ENCODE measurements around the gene KBTBD13.
"Not testable (repeated sequence)": the region's sequence is repeated elsewhere in the genome, so short reads cannot be mapped to it uniquely, and the experiment has no call there.

The KBTBD13 gene

DNA sequence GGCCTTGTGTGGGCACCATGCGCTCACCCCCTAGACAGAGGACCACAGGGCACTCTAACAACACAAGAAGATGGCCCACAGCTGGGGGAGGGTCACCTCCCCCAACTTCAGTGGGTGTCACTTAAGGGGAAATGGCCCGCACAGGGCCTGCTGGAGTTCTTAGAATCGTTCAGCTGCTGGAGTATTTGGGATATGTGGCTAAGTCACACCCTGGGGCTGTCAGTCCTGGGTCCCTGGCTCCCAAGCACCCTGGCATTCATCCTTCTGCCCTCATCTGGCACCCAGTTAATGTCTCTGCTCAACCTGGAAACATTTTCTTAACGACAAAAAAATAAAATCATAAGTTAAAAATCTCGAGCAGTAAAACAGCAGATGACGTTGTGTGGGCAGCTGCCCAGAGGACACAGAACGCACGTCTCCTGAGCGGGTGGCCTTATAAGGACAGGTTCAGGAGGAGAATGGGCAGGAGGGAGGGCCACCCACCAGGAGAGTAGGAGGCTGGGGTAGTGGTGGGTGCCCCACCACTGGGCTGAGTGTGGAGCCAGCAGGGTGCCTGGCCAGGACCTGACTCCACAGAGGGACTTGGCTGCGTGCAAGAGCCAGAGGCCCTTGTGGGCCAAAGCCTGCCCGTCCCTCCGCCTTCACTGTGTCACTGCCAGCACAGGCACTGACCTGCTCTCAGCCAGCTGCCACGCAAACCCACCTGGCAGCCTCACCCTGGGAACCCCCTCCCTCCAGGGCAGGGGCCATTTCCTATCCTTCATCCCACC is 11.5 kb downstream of the KBTBD13 start:
- no peaks in the 10 kb centered on the region for H3K36me3 ChIP-seq (ENCODE audit: control insufficient read depth, insufficient read depth, low read length)
- no peaks in the 10 kb centered on the region for H3K27me3 ChIP-seq (ENCODE audit: control insufficient read depth, insufficient read depth, low read length)
- peaks cover 48% of the 10 kb centered on the region for H3K4me1 ChIP-seq (ENCODE audit: control insufficient read depth, insufficient read depth, low read length)
- H3K4me3 ChIP-seq (ENCODE audit: low read length): peak overlapping the region; percentile 37
- peak overlapping the region; percentile 56 for H3K9ac ChIP-seq (ENCODE audit: low read length)
- peak overlapping the region; percentile 95 for H3K27ac ChIP-seq (ENCODE audit: low read depth, low read length)

DNA sequence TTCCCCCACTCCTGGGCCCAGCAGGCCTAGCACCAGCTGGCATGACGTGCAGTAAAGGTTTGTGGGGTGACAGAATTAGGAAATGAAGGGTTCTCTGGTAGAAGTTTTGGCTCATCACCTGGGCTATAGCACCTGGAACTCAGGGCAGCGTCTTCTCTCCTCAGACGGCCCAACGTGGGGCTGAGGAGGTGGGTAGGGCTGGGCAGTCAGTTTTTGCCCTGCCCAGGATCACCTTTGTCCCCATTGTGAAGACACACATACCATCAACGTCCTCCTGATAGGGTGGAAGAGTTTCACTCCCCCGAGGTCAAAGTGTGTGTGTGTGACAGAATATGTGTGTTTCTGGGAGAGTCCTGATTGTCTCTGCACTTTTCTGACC is 12.1 kb downstream of the KBTBD13 start:
- H3K4me3 ChIP-seq (ENCODE audit: low read length): peak overlapping the region; percentile 37
- H3K9ac ChIP-seq (ENCODE audit: low read length): peak overlapping the region; percentile 56
- peaks cover 43% of the 10 kb centered on the region for H3K4me1 ChIP-seq (ENCODE audit: control insufficient read depth, insufficient read depth, low read length)
- peak overlapping the region; percentile 95 for H3K27ac ChIP-seq (ENCODE audit: low read depth, low read length)
- no peaks in the 10 kb centered on the region for H3K27me3 ChIP-seq (ENCODE audit: control insufficient read depth, insufficient read depth, low read length)
- H3K36me3 ChIP-seq (ENCODE audit: control insufficient read depth, insufficient read depth, low read length): no peaks in the 10 kb centered on the region

DNA sequence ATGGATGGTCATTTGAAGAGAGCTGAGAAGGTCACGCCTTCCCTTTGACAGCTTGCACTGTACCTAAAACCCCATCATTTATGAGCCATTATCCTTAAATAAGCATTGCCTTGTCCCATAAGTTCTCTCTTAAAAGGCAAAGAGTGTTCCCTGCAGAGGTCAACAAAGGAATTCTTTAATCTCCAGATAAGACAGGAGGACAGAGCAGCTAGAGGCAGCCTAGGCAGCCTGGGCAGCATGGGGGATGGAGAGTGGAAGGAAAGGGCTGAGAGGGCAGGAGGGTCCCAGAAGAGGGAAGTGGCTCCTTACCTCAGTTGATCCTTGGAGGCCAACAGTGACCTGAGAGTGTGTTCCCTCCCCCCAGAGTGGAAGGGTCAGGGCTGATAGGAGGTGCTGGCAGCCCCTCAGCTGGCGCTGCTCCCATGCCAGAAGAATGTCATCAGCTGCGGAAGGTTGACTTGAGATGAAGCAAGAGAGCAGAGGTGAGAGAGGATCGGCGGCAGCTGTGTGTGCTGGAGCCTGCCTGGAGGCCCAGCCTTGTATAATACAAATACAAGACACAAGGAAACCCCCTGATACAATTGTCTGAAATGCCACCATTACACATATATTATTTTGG is 12.8 kb downstream of the KBTBD13 start:
- peaks cover 41% of the 10 kb centered on the region for H3K4me1 ChIP-seq (ENCODE audit: control insufficient read depth, insufficient read depth, low read length)
- H3K36me3 ChIP-seq (ENCODE audit: control insufficient read depth, insufficient read depth, low read length): no peaks in the 10 kb centered on the region
- peak overlapping the region; percentile 95 for H3K27ac ChIP-seq (ENCODE audit: low read depth, low read length)
- H3K27me3 ChIP-seq (ENCODE audit: control insufficient read depth, insufficient read depth, low read length): no peaks in the 10 kb centered on the region
- no peak overlapping the region for H3K4me3 ChIP-seq (ENCODE audit: low read length)
- no peak overlapping the region for H3K9ac ChIP-seq (ENCODE audit: low read length)

DNA sequence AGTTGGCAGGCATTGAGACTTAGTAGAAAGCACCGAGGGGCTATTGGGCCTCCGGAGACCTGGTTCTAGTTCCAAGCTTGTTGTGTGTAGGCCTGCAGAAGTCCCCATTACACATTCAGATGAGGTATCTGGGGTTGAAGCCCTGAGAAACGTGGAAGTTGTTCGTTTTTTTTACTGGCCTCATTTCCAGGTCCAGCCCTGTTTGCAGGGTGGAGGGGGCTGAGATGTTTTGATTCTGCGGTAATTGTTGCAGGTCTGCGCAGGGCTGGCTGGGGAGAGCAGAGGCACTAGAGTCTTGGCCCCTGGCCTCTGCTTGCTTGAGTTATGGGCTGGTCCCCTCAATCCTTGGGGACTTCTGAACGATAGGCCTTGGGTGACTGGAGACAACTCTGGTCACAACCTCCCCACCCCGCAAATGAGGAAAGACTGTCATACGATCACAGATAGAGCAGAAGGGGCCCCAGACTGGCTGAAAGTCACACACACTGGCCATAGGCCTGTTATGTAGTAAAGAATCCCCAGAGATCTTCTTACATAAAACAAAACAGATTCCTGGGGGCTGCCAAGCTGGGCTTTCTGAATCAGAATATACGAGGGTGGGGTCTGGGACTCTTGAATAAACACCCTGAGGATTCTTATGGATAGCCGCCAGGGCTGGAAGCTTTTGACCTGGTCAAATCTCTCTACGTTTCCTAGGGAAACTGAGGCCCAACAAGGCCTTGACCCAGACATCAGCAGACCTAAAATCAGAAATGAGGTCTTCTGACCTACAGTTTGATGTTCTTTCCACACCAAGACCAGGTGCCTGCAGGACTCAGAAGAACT is 15.6 kb downstream of the KBTBD13 start:
- H3K9ac ChIP-seq (ENCODE audit: low read length): no peak overlapping the region
- H3K27ac ChIP-seq (ENCODE audit: low read depth, low read length): no peak overlapping the region
- no peaks in the 10 kb centered on the region for H3K36me3 ChIP-seq (ENCODE audit: control insufficient read depth, insufficient read depth, low read length)
- H3K4me3 ChIP-seq (ENCODE audit: low read length): no peak overlapping the region
- no peaks in the 10 kb centered on the region for H3K27me3 ChIP-seq (ENCODE audit: control insufficient read depth, insufficient read depth, low read length)
- H3K4me1 ChIP-seq (ENCODE audit: control insufficient read depth, insufficient read depth, low read length): peaks cover 45% of the 10 kb centered on the region

DNA sequence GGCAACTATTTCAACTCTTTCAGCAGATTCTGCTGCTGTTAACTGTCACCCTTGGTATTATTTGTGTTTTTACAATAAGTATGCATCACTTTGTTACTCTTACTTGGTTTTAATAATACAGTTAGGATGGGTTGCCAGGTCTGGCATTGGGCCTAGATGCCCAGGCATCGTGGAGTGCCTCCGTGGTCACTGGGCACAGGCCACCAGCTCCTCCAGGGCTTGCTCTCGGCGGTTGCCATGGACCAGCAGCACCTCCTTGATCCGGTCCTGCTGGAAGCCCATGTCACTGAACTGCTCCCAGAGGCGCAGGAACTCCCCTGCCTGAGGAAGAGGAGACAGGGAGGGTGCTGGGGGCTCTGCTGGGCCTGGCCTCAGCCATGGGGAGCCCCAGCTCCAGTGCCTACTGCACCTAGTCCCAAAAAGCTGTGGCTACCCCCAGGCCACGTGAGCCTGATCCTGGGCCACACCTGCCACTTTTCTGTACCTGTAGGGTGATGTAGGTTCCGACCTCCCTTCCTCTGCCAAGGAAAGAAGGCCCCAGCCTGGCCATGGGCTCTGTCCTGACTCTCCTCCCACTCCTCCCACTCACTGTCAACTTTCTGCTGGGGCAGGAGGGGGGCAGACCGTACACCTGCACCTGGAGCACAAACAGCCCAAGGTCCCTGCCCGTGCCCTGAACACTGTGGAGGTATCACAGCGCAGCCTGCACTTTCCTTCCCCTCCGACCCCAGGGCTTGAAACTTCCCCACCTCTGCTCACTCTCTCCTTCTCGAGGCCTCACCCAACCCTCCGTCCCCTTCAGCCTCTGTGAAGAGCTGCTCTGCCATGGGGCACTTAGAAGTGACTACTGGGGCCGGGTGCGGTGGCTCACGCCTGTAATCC is 16.6 kb downstream of the KBTBD13 start:
- Histone ChIP-seq H3K4me1 (ENCODE audit: control insufficient read depth, insufficient read depth, low read length) (peaks cover 35% of the 10 kb centered on the region), H3K9ac (ENCODE audit: low read length) (no peak overlapping the region), H3K27me3 (ENCODE audit: control insufficient read depth, insufficient read depth, low read length) (no peaks in the 10 kb centered on the region), H3K27ac (ENCODE audit: low read depth, low read length) (no peak overlapping the region), H3K36me3 (ENCODE audit: control insufficient read depth, insufficient read depth, low read length) (no peaks in the 10 kb centered on the region), H3K4me3 (ENCODE audit: low read length) (no peak overlapping the region)

DNA sequence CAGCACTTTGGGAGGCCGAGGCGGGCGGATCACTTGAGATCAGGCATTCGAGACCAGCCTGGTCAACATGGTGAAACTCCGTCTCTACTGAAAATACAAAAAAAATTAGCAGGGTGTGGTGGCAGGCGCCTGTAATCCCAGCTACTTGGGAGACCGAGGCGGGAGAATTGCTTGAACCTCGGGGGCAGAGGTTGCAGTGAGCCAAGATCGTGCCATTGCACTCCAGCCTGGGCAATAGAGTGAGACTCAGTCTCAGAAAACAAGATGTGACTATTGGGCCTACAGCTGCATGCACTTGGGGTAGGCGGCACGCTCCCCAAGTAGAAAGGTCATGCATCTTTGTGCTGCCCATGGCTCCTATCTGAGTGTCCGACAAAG is 17.2 kb downstream of the KBTBD13 start:
- H3K4me1 ChIP-seq (ENCODE audit: control insufficient read depth, insufficient read depth, low read length): peaks cover 29% of the 10 kb centered on the region

DNA sequence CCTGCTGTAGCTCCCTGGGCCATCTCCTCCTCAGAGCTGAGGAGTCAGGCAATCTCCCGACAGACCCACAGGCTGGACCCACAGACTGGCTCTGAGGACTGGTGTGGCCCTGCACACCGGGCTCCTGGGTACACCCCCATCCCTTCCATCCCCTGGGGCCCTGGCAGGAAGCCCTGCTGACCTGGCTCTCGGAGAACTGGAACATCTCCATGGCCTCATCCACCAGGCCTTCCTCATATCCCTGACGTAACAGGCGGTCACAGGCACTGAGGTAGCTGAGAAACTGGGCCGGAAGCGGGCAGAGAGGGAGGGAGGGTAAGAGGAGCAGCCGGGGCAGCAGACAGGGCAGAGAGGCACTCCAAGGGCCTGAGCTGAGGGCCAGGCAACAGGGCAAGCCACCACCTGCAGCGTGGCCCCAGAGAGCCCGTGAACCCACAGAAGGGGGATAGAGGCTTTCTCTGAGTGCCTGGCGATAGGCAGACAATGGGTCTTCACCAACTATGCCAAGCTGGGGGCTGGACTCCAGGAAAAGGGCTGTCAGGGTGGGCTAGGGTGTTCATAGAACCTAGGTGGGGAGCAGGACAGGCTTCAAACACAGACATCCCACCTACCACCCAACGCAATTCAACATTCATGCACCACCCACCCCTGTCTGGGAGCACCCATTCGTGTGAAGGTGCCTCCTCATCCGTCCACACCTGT is 17.9 kb downstream of the KBTBD13 start:
- peak overlapping the region; percentile 67 for H3K27ac ChIP-seq (ENCODE audit: low read depth, low read length)
- peaks cover 22% of the 10 kb centered on the region for H3K4me1 ChIP-seq (ENCODE audit: control insufficient read depth, insufficient read depth, low read length)
- H3K27me3 ChIP-seq (ENCODE audit: control insufficient read depth, insufficient read depth, low read length): no peaks in the 10 kb centered on the region
- H3K4me3 ChIP-seq (ENCODE audit: low read length): no peak overlapping the region
- no peak overlapping the region for H3K9ac ChIP-seq (ENCODE audit: low read length)
- peaks cover 7% of the 10 kb centered on the region for H3K36me3 ChIP-seq (ENCODE audit: control insufficient read depth, insufficient read depth, low read length)

More for the DNA sequence above, 17.2 kb downstream of the KBTBD13 start:
- not testable (repeated sequence) for H3K27me3 ChIP-seq (ENCODE audit: control insufficient read depth, insufficient read depth, low read length); H3K9ac ChIP-seq (ENCODE audit: low read length); H3K36me3 ChIP-seq (ENCODE audit: control insufficient read depth, insufficient read depth, low read length); H3K4me3 ChIP-seq (ENCODE audit: low read length)
- peak overlapping the region; percentile 61 for H3K27ac ChIP-seq (ENCODE audit: low read depth, low read length)

DNA sequence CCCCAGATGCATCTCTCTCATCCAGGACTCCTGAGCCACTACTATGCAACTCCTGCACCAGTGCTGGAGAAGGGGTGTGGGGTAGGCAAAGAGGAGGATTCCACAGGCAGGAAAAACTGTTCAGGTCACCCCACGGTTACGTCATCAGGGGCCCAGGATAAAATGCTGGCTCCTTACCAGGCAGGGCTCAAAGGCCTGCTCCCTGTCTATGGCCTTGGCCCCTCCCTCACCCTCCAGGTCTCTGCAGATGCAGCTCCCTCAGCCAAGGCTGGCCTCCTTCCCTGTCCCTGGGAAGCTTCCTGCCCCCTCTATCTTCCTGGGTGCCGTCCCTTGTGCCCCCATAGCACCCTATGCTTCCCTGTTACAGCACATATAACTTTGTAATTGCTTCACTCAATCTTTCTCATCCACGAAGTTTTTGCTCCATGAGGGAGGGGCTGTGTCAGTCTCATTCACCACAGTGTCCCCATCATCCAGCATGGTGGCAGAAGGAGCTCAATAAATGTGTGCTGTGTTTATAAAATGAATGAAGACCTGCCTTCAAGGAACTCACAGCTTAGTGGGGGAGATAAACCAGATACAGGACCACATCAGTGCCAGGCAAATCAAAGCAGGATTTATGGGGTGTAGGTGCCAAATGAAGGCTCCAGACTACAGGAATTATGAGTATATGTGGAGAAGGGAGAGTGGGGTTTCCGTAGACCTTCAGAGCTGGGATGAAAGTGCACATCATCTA is 18.6 kb downstream of the KBTBD13 start:
- Histone ChIP-seq H3K36me3 (ENCODE audit: control insufficient read depth, insufficient read depth, low read length) (peaks cover 7% of the 10 kb centered on the region), H3K27ac (ENCODE audit: low read depth, low read length) (peak overlapping the region; percentile 67), H3K4me1 (ENCODE audit: control insufficient read depth, insufficient read depth, low read length) (peaks cover 19% of the 10 kb centered on the region), H3K4me3 (ENCODE audit: low read length) (no peak overlapping the region), H3K9ac (ENCODE audit: low read length) (no peak overlapping the region), H3K27me3 (ENCODE audit: control insufficient read depth, insufficient read depth, low read length) (no peaks in the 10 kb centered on the region)

DNA sequence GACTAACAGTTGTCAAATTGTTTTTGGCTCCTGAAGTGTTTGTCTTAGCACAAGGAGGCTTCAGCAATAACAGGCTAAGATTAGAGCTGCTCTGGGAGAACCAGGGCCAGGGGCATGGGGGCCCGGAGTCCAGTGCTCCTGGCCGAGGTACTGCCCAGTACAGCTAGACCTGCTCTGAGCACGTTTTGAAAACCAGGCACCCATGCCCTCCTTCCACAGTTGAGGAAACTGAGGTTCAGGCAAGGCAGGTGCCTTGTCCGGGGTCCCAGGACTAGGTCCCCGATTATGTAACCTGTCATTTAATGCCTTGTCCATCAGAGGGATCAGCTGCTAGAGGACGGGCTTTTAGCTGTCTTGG is 19.2 kb downstream of the KBTBD13 start:
- H3K9ac ChIP-seq (ENCODE audit: low read length): no peak overlapping the region
- H3K27ac ChIP-seq (ENCODE audit: low read depth, low read length): peak overlapping the region; percentile 67
- no peak overlapping the region for H3K4me3 ChIP-seq (ENCODE audit: low read length)
- H3K4me1 ChIP-seq (ENCODE audit: control insufficient read depth, insufficient read depth, low read length): peaks cover 19% of the 10 kb centered on the region
- no peaks in the 10 kb centered on the region for H3K27me3 ChIP-seq (ENCODE audit: control insufficient read depth, insufficient read depth, low read length)
- H3K36me3 ChIP-seq (ENCODE audit: control insufficient read depth, insufficient read depth, low read length): peaks cover 9% of the 10 kb centered on the region

DNA sequence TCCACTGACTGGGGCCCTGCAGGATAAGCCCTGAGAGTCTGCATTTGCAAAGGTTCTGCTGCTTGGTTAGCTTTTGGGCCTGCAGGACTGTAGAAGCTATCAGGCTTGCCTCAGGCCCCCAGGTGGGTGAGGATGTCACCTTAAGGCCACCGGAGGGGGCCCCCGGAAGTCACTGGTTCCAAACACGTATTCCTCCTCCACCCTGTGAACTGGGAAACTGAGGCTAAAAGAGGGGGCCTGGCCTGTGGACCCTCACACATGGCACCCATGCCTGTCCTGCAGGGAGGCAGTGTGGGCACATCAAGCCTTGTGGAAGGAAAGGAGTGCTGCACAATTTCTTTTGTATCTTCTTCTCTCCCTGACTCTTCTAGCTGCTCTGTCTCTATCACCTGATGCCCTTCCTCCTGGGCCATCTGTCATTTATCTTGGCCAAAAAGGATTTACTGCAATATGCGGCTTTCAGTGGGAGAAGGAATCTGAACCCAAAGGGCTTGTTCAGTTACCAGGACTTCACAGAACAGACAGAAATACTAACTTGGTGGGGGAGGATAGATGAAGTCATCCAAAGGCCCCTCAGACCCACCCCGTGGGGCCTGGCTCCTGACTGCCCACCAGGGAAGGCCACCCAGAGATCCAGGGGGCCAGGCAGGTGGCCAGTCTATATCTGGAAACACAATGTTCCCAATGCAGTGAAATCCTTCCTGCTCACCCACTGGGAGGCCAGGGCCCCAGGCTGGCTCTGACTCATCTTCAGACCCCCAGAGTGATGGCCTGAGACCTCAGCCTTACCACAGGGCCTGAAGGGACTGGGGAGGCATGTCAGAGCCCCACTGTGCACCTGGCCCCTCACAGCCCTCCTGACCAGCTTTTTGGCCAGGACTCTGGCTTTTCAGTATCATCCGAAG is 20.2 kb downstream of the KBTBD13 start:
- Histone ChIP-seq H3K9ac (ENCODE audit: low read length) (no peak overlapping the region), H3K4me3 (ENCODE audit: low read length) (no peak overlapping the region), H3K27me3 (ENCODE audit: control insufficient read depth, insufficient read depth, low read length) (no peaks in the 10 kb centered on the region), H3K27ac (ENCODE audit: low read depth, low read length) (no peak overlapping the region), H3K36me3 (ENCODE audit: control insufficient read depth, insufficient read depth, low read length) (peaks cover 9% of the 10 kb centered on the region), H3K4me1 (ENCODE audit: control insufficient read depth, insufficient read depth, low read length) (peaks cover 19% of the 10 kb centered on the region)
